H9 (cell line): ENCODE results near the gene ABCD4. TPM values are rescaled to one million over a fixed set of nuclear protein-coding genes. Genes with fewer than 3 reads are reported as not detected.

Experiments
- DNase-seq: peaks from one replicate; pipeline ENCODE4 v3.0.0-alpha.2; 2017
- H2AFZ ChIP-seq: one replicate; pipeline ENCODE4 v1.6.1; 2013; ENCODE audit warnings: mild to moderate bottlenecking, low read length, control low read depth, moderate library complexity
- H2AK5ac ChIP-seq: 2 replicates; pipeline ENCODE4 v1.6.1; 2013; ENCODE audit warnings: low read length, control low read depth, mixed read lengths; ENCODE audit not compliant: insufficient read length
- H2BK120ac ChIP-seq: one replicate; pipeline ENCODE4 v1.6.1; 2013; ENCODE audit warnings: low read depth, mild to moderate bottlenecking, low read length, control low read depth, inconsistent platforms; ENCODE audit not compliant: poor library complexity, severe bottlenecking
- H2BK12ac ChIP-seq: 2 replicates; pipeline ENCODE4 v1.6.1; 2013; ENCODE audit warnings: low read length, control low read depth, mixed read lengths, low read depth; ENCODE audit not compliant: insufficient read length
- H2BK15ac ChIP-seq: 2 replicates; pipeline ENCODE4 v1.6.1; 2013; ENCODE audit warnings: low read depth, low read length, control low read depth
- H2BK20ac ChIP-seq: one replicate; pipeline ENCODE4 v1.6.1; 2013; ENCODE audit warnings: low read depth, mild to moderate bottlenecking, low read length, control low read depth, inconsistent platforms; ENCODE audit not compliant: poor library complexity, severe bottlenecking
- H2BK5ac ChIP-seq: 2 replicates; pipeline ENCODE4 v1.6.1; 2013; ENCODE audit warnings: low read length, control low read depth, mixed read lengths; ENCODE audit not compliant: insufficient read length
- H3K14ac ChIP-seq: 2 replicates; pipeline ENCODE4 v1.6.1; 2013; ENCODE audit warnings: low read length, control low read depth; ENCODE audit not compliant: insufficient read depth
- H3K18ac ChIP-seq: 2 replicates; pipeline ENCODE4 v1.6.1; 2013; ENCODE audit warnings: low read depth, mild to moderate bottlenecking, mixed read lengths, low read length, control low read depth; ENCODE audit not compliant: insufficient read length
- H3K23ac ChIP-seq: 2 replicates; pipeline ENCODE4 v1.6.1; 2013; ENCODE audit warnings: low read length, control low read depth, mixed read lengths, low read depth; ENCODE audit not compliant: insufficient read length
- H3K23me2 ChIP-seq: 2 replicates; pipeline ENCODE4 v1.6.1; 2013; ENCODE audit warnings: low read depth, mild to moderate bottlenecking, mixed read lengths, low read length, control low read depth; ENCODE audit not compliant: insufficient read length, poor library complexity, severe bottlenecking
- H3K27ac ChIP-seq: 2 replicates; pipeline ENCODE4 v1.5.1; 2013; ENCODE audit warnings: low read length, control low read depth, mixed read lengths, low read depth; ENCODE audit not compliant: insufficient read length
- H3K27me3 ChIP-seq: 2 replicates; pipeline ENCODE4 v1.6.1; 2013; ENCODE audit warnings: low read length, control low read depth, inconsistent platforms; ENCODE audit not compliant: insufficient read depth
- H3K4ac ChIP-seq: 2 replicates; pipeline ENCODE4 v1.6.1; 2013; ENCODE audit warnings: low read depth, mild to moderate bottlenecking, control low read depth, inconsistent platforms, low read length, moderate library complexity
- H3K4me1 ChIP-seq: 2 replicates; pipeline ENCODE4 v1.6.1; 2013; ENCODE audit warnings: low read length, control low read depth, inconsistent platforms; ENCODE audit not compliant: insufficient read depth
- H3K4me2 ChIP-seq: 2 replicates; pipeline ENCODE4 v1.6.1; 2013; ENCODE audit warnings: low read length, control low read depth, mixed read lengths; ENCODE audit not compliant: insufficient read length, insufficient read depth
- H3K56ac ChIP-seq: 2 replicates; pipeline ENCODE4 v1.6.1; 2013; ENCODE audit warnings: low read depth, mild to moderate bottlenecking, mixed read lengths, low read length, control low read depth; ENCODE audit not compliant: insufficient read length
- H3K79me1 ChIP-seq: 2 replicates; pipeline ENCODE4 v1.6.1; 2013; ENCODE audit warnings: low read depth, mild to moderate bottlenecking, moderate library complexity, low read length, control low read depth, inconsistent platforms; ENCODE audit not compliant: insufficient read depth, poor library complexity, severe bottlenecking
- H3K79me2 ChIP-seq: 2 replicates; pipeline ENCODE4 v1.6.1; 2013; ENCODE audit warnings: low read length, control low read depth, inconsistent platforms; ENCODE audit not compliant: insufficient read depth
- H3K9ac ChIP-seq: 2 replicates; pipeline ENCODE4 v1.6.1; 2013; ENCODE audit warnings: low read length, control low read depth, mixed read lengths; ENCODE audit not compliant: insufficient read length; ENCODE audit errors: extremely low read depth
- H3K9me3 ChIP-seq: one replicate; pipeline ENCODE4 v1.6.1; 2013; ENCODE audit warnings: low read depth, low read length, inconsistent platforms; ENCODE audit not compliant: control insufficient read depth
- H3T11ph ChIP-seq: one replicate; pipeline ENCODE4 v1.6.1; 2013; ENCODE audit warnings: mild to moderate bottlenecking, low read length, control low read depth, inconsistent platforms
- H4K20me1 ChIP-seq: one replicate; pipeline ENCODE4 v1.6.1; 2013; ENCODE audit not compliant: control insufficient read depth, insufficient read length, insufficient read depth
- H4K5ac ChIP-seq: 2 replicates; pipeline ENCODE4 v1.6.1; 2013; ENCODE audit warnings: low read depth, mild to moderate bottlenecking, mixed read lengths, low read length, control low read depth; ENCODE audit not compliant: insufficient read length
- H4K8ac ChIP-seq: replicated peaks from 2 replicates; pipeline ENCODE4 v1.6.1; 2013; ENCODE audit warnings: low read length, control low read depth, mixed read lengths, low read depth; ENCODE audit not compliant: insufficient read length
- H4K91ac ChIP-seq: 2 replicates; pipeline ENCODE4 v1.6.1; 2013; ENCODE audit warnings: low read depth, mild to moderate bottlenecking, moderate library complexity, mixed read lengths, low read length, control low read depth; ENCODE audit not compliant: insufficient read length
- H3K27ac Mint-ChIP-seq, 3 experiments: 2 replicates in 2 of 3; 3 replicates in 1 of 3; pipeline ENCODE4 v1.8.0; 2020 to 2021; ENCODE audit warnings: mixed read lengths in 3 of 3, mild to moderate bottlenecking in 1 of 3, moderate library complexity in 1 of 3
- H3K27me3 Mint-ChIP-seq: 2 replicates; pipeline ENCODE4 v1.8.0; 2021; ENCODE audit warnings: low read depth, mild to moderate bottlenecking, moderate library complexity, mixed read lengths
- H3K36me3 Mint-ChIP-seq, 3 experiments: 2 replicates in 2 of 3; 3 replicates in 1 of 3; pipeline ENCODE4 v1.8.0; 2020 to 2021; ENCODE audit warnings: low read depth in 3 of 3, mixed read lengths in 3 of 3; ENCODE audit not compliant: insufficient read depth in 1 of 3
- H3K4me1 Mint-ChIP-seq, 2 experiments: 2 replicates each; pipeline ENCODE4 v1.8.0; 2020; ENCODE audit warnings: mixed read lengths in 2 of 2
- H3K4me3 Mint-ChIP-seq, 2 experiments: 2 replicates in 1 of 2; 3 replicates in 1 of 2; pipeline ENCODE4 v1.8.0; 2020 to 2021; ENCODE audit warnings: mild to moderate bottlenecking in 2 of 2, mixed read lengths in 2 of 2, moderate library complexity in 1 of 2
- H3K9me3 Mint-ChIP-seq, 2 experiments: 2 replicates in 1 of 2; 3 replicates in 1 of 2; pipeline ENCODE4 v1.8.0; 2020; ENCODE audit warnings: mild to moderate bottlenecking in 2 of 2, mixed read lengths in 2 of 2, moderate library complexity in 1 of 2
- WGBS: extraction: QIAGEN DNeasy Blood & Tissue Kit; methylation state at CpG from one replicate; pipeline ENCODE4 v1.1.7; 2013; ENCODE audit warnings: missing lambda C conversion rate, low lambda C conversion rate, mixed read lengths; ENCODE audit not compliant: insufficient read length; ENCODE audit errors: extremely low coverage; 5-methylcytosine and 5-hydroxymethylcytosine counted together
- total RNA-seq: library from RNA; stranded (reverse); gene quantifications from 2 replicates; pipeline ENCODE4 v1.2.1, GENCODE V29; 2021
- TF ChIP-seq, protein P1 (sequence below): fragments of 200-600 bp; sonication (generic); conservative IDR thresholded peaks from 3 replicates; pipeline ENCODE4 v1.8.0; 2021; ENCODE audit warnings: antibody characterized with exemption, mild to moderate bottlenecking

ABCD4 gene
- total RNA-seq, 1 experiment from 2014 or later: 80.9 TPM

DNA sequence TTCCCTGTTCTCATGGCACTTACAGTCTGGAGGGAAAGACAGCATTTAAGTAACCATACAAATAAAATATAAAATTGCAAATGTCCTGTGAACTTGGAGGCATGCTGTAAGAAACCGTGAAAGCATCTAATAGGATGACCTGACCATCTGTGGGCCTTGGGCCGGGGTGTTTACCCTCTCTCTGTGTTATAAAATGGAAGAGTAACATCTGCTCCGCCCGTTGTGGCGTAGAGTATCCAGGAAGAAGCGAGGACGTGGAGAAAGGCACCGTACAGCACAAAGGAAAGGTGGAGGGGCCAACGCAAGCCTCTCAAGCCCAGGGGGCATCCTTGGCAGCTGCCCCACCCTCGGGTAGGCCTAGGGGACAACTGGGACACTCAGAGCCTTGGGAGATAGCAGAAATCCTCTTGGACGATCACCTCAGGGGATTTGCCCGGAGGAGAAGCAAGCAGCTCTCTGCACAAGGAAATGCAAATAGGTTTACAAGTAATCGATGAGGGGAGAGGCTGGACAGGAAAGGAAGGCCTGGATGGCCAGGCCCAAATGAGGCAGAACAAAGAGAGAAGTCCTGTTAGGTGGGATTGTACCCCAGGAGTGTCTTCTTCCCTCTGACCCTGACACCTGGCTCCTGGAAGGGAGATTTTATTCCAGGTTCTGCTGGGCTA lies 37.3 kb downstream of the ABCD4 start:
- WGBS: no CpG with 5 or more reads among the region's 13 CpGs
- H3K4ac ChIP-seq: no peak overlapping the region
- no peak overlapping the region for H2AK5ac ChIP-seq
- H3K9me3 ChIP-seq: no peaks in the 10 kb centered on the region
- TF ChIP-seq, protein P1, sequence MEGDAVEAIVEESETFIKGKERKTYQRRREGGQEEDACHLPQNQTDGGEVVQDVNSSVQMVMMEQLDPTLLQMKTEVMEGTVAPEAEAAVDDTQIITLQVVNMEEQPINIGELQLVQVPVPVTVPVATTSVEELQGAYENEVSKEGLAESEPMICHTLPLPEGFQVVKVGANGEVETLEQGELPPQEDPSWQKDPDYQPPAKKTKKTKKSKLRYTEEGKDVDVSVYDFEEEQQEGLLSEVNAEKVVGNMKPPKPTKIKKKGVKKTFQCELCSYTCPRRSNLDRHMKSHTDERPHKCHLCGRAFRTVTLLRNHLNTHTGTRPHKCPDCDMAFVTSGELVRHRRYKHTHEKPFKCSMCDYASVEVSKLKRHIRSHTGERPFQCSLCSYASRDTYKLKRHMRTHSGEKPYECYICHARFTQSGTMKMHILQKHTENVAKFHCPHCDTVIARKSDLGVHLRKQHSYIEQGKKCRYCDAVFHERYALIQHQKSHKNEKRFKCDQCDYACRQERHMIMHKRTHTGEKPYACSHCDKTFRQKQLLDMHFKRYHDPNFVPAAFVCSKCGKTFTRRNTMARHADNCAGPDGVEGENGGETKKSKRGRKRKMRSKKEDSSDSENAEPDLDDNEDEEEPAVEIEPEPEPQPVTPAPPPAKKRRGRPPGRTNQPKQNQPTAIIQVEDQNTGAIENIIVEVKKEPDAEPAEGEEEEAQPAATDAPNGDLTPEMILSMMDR: no peak
- no peaks in the 10 kb centered on the region for H3K23me2 ChIP-seq
- H3K27me3 ChIP-seq: no peaks in the 10 kb centered on the region
- Mint-ChIP-seq H3K4me3 (peak overlapping the region in 1 of 2 experiments; percentile 12; a peak in 1 of 5 replicates), H3K36me3 (no peaks in the 10 kb centered on the region), H3K4me1 (peaks cover 14 to 15% of the 10 kb centered on the region in 2 experiments), H3K27me3 (peaks cover 12% of the 10 kb centered on the region), H3K27ac (peak overlapping the region in 1 of 3 experiments; percentile 60; a peak in 1 of 7 replicates), H3K9me3 (no peaks in the 10 kb centered on the region)
- no peak overlapping the region for H2BK20ac ChIP-seq
- H3K18ac ChIP-seq: no peak overlapping the region
- no peak overlapping the region for H2BK15ac ChIP-seq
- no peak overlapping the region for H4K8ac ChIP-seq
- no peak overlapping the region for H2BK12ac ChIP-seq
- no peak for DNase-seq
- H3K79me2 ChIP-seq: no peaks in the 10 kb centered on the region
- H3T11ph ChIP-seq: no peak overlapping the region
- no peak overlapping the region for H2BK5ac ChIP-seq
- H4K5ac ChIP-seq: no peak overlapping the region
- no peak overlapping the region for H3K56ac ChIP-seq
- H4K91ac ChIP-seq: no peak overlapping the region
- no peaks in the 10 kb centered on the region for H3K79me1 ChIP-seq
- no peak overlapping the region for H3K23ac ChIP-seq
- no peak overlapping the region for H3K27ac ChIP-seq
- no peaks in the 10 kb centered on the region for H3K4me1 ChIP-seq
- no peak overlapping the region for H3K14ac ChIP-seq
- H3K9ac ChIP-seq: no peak overlapping the region
- no peak overlapping the region for H3K4me2 ChIP-seq
- H2AFZ ChIP-seq: no peak overlapping the region
- H2BK120ac ChIP-seq: no peak overlapping the region
- no peaks in the 10 kb centered on the region for H4K20me1 ChIP-seq
